Measurements from ENCODE around the gene AHDC1. TPM values are rescaled to one million over a fixed set of nuclear protein-coding genes. Genes with fewer than 3 reads are reported as not detected.
A peak's percentile ranks its signal among the peaks of the same experiment; 100 is the strongest.
"Not testable (repeated sequence)": the region's sequence is repeated elsewhere in the genome, so short reads cannot be mapped to it uniquely, and the experiment has no call there.

The AHDC1 gene
- total RNA-seq, 1 donor from 2014 or later: 10.8 TPM

DNA sequence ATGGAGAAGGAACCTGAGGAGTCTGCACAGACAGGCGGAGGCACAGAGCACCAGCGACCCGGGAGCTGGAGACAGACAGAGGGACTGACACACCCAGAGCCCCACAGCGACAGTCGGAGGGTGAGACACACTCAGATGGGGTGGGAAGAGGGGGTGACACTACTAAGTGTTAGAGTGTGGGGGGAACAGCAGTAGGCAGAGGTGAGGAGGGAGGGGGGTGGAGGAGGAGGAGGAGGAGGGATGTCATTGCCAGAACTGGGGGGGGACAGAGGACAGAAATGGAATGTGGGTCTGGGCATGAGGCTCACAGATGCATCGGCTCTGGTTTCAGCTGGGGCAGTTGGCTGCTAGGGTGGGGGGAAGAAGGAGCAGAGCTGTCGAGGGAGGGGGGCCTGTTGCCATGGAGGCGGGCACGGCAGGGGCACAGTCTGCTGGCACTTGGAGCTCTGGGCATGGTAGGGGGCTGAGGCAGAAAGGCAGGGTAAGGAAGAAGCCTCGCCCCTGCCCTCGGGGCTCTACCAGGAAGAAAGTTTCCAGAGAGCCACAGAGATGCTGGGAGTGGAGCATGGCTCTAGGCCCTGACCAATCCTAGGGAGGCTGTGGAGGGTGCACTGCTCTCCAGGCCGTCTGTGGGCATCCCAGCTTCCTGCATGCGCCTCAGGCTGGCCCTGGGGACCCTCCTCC lies 37.3 kb downstream of the AHDC1 start:
- DNase-seq (ENCODE audit: low spot score): peak; percentile 32

DNA sequence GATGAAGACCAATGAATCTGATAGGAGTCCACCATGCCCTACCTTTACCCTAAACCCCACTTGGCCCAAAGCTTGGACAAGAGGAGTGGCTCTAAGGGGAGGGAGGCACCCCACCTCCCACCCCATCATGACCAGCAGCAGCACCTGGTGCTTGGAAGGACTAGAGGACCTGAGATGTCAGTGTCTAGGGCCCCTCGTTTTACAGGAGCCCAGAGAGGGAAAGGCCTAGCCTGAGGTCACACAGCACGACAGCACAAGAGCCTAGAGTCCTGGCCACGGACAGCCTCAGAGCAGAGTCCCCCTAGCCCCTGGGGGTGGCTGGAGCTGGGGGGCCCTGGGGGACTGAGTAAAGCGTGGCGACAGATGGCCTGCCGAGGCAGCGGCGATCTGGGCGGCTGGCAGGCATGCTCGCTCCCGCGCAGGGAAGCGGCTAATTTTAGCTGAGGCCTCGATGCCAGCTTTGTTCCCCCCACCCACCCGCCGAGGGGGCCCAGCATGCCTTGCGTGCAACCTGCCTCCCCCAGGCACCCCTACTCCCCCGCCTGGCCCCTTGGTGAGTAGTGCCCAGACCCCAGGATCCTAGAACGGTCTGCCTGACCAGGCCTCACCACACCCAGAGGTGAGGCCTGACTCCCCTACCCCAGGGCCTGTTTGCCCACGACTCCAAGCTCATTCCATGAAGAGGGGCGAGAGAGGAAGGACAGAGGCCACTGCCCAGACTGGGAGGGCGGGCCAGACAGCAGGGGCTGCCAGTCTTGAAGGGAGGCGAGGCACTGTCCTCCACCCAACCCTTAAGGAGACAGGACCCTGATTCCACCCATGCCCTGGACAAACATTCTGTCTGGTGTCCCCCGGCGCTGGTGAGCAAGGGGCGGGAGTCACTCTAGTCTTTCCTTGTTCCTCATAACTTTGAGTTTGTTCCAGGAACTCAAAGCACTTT lies 39.0 kb downstream of the AHDC1 start:
- DNase-seq (ENCODE audit: low spot score): peak; percentile 14

DNA sequence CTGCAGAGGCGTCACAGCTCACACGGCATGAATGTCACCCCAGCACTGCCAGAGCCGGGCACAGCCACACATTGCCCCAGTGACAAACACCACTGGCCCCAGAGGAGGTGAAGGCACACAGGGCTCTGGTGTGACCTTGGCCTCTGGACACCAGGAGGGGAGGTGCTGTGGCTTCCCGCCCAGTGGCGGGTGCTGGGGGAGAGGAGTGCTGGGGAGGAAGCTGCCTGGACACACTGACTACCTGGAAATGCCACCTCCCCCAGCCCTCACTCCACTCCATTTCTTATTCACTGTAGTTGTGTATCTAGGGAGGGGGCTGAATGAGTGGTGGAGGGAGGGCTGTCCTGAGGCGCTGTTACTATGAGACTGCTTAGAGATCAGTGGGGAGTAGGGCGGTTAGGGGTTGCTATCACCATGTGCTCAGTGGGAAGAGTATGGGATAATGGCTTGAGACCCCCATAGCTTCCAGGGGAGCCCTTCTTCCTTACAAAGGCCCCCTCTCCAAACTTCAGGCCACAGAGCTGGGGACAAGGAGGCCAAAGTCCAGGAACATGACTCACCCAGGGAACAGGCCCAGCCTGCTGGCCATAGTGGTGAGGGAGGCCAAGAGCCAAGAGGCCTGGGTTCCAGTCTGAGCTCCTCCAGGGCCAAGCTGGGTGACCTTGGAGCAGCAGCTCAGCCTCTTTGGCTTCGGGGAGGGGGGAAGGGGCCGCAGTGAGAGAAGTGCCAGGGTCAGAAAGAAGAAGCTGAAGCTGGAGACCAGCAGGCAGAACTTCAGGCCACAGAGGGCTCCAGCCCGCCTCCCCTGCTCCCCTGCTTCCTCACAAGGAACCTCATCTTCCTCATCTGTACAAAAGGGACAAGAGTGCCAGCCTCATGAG lies 40.1 kb downstream of the AHDC1 start:
- no peak for DNase-seq (ENCODE audit: low spot score)

DNA sequence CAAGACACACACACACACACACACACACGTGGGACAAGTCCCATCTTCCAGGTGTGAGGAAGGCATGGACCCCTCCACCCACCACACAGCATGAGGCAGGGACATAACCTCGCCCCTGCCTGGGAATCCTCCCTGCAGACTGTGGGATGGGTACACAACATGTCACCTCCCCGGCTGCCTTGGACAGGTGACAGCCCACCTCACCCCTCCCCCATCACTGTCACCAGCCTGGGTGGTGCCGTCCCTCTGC lies 40.7 kb downstream of the AHDC1 start:
- DNase-seq (ENCODE audit: low spot score): no peak

DNA sequence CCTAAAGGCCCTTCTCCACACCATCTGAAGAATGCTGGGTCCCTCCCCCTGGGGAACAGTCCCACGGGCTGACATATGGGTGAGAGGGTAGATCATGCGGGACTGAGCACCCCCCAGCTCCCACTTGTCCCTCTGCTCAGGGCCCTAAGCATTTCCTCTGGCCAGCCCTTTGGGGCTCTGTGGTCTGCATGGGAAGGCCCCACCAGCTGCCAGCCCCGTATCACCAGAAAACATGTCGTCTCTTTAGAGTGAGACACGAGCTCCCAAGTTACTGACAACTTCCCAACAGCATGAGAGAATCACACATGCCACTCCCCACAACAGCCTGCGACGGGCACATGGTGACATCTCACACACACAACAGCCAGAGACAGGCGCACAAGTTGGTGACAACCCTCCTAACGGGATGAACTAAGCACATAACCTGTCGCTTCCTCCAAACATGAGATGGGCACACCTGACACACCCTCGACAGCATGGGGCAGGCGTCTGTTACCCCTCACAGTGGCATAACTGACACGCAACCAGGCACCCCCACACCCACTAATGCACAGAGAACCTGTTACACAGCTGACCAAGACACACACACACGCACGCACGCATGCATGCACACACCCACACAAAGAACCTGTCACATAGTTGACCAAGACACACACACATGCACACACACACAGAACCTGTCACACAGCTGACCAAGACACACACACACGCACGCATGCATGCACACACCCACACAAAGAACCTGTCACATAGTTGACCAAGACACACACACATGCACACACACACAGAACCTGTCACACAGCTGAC lies 41.2 kb downstream of the AHDC1 start:
- peak; percentile 9 for DNase-seq (ENCODE audit: low spot score)

DNA sequence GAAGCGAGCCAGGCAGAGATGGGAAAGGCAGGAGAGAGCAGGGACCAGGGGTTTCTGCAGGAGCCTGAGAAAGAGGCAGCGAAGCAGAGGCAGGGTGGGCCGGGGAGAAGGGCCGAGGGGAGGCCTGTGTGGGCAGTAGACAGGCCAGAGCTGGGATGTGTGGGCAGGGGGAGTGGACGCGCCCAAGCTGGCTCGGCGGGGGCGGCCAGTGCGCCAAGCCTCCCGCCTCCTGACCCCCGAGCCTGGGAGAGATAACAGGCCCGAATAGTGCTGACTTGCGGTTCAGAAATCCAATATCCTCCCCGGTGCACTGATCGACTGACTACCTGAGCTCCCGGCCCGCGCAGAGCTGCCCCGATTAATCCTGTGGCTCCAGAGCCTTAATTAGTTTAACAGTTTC lies 41.9 kb downstream of the AHDC1 start:
- DNase-seq (ENCODE audit: low spot score): no peak

DNA sequence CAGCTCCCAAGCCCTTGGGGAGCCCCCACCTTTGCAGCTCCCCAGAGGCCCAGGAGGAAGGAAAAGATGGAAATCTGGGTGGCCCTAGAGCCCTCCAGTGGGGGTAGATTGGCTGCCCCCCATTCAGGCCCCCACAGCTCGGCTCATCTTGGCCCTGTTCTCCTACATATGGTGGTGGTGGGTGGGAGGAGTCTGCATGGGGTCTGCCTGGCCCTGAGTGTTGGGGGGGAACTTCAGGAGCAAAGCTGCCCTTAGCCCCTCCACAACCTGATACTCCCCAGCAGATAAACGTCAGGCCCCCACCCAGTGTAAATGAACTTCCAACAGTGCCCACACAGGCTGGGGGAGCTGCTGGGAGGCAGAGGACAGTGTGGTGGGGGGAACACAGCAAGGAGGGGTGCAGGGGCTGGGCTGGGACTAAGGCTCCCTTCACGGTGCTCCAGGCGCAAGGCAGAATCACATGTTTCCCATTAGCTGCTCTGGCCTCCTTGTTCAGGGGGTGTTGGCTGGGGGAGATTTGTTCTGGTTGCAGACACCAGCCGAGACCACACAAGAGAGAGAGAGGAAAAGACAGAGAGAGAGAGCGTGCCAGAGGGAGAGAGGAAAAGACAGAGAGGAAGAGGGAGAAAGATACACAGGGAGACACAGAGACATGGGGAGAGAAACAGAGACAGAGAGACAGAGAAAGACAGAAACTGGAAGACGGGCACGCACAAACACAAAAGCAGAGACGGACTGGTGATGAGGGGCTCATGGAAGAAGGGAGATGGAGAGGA lies 42.6 kb downstream of the AHDC1 start:
- DNase-seq (ENCODE audit: low spot score): peak; percentile 90

DNA sequence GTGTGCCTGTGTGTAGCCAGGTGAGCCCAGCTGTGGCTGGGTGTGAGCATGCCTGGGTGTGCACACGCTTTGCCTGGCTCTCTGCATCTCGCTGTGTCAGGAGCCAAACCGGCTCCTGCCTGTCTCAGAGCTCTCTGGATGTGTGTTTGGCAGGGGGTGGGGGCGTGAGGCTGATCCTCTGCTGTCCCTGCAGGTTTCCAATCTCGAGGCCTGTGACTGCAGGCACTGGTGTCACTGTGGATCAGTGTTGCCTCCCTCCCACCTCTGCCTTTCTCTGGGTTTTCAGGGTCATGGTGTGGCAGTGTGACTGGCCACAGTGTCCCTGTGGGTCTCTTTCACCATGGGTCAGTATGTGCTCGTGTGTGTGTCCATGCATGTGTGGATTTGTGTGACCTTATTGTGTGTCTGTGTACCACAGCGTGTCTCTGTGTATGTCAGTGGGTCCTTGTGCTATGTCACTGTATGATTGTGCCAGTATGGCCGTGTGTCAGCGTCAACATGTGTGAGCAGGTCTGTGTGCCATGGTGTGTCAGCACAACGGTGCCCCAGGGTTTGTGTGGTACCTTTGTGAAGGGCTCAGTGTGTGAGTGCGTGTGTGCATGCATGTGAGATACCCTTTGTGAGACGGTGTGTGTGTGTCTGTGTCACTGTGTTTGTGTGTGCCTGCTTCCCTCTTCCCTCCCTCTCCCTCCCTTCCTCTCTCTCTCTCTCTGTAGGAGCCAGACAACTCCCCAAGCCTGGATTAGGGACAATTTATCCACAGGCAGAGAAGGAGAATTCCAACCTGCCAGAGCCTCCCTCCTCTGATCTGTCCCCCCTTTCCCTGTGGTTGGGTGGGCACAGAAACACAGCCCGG lies 43.4 kb downstream of the AHDC1 start:
- peak; percentile 80 for DNase-seq (ENCODE audit: low spot score)

DNA sequence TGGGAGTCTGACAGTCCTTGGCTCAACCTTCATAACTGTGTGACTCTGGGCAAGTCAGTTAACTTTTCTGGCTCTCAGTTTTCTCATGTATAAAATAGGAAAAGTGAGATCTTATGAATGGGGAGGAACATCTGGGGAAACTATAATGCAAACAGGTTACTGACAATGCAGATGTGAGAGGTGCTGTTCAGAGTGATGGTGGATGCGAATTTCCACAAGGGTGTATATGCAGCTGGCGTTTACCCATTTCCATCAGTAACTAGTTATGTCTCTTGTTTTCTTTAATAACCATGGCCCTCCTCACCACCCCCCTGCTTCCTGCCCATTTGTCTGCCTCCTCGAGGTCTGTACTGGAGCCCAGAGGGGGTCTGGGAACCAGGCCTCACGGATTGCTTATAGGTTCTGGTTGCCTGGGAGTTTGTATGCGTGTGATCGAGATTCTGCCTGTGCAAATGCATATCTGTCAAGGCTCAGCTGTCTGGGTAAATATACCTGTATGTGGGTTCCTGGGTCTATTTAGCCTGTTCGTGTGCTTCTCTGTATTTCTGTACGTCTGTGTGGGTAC lies 44.4 kb downstream of the AHDC1 start:
- DNase-seq (ENCODE audit: low spot score): no peak

DNA sequence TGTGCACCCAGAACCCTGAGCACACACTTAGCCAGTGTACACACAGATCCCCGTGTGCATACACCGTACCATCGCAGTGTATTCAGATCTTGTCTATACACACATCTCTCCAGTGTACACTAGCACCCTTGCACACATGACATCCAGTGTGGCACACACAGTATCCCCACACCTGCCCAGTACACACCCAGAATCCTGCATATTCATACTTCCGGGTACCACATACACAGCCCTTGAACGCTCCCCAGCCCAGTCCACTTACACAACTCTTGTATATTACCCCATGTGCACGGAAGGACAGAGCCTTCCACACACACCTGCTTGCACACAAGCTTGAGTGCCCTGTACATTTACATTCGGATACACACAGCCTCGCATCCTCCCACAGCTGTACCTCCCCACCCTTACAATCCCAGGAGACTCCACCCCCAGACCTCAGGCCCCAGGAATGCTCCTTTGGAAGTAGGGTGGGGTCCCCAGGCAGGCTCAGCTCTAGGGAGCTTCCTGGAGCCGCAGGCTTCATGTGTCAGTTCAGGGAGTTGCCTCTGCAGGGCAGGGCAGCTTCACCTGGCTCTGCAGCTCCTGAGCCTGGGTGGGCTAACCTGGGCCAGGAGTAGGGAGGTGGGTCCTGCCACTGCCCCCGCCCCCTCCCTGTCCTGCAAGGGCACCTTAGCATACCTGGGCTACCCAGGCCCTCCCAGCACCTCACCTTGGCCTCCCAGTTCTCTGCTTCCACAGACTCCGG lies 46.2 kb downstream of the AHDC1 start:
- peak; percentile 84 for DNase-seq (ENCODE audit: low spot score)

DNA sequence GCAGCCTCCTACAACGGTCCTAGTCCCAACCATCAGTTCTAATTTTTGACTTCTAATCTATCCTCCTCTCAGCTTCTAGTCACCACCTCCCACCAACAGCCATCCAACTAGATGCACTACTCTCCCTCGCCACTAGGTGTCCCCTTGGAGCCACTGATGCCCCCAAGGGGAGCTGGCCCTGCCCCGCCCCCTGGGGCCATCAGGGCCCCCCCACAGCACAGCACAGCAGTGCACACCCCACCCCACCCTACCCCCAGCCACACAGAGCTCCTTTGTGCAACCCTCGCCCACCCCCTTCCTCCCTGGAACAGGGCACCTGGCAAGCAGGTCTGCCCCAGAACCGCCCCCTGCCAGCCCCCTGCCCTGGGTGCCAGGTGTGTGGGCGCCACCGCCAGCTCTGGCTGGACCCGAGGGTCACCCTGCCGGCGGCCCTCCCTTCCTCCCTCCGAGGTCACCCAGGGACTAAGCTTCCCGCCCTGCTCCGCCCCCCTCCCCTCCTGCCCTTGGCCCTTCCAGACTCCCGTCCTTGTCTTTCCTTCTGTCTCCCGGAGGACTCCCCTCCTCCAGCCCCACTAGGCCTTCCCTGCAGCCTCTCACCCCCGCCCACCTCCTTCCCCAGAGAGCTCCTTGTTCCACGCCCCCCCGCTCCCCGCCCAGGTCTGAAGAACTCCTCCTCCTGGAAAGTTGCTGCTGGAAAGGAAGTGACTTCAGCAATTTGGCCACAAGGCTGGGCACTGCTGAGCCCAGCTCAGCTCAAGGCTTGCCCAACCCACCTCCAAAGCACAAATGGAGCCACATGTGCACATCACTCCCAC lies 47.0 kb downstream of the AHDC1 start:
- peak; percentile 98 for DNase-seq (ENCODE audit: low spot score)

DNA sequence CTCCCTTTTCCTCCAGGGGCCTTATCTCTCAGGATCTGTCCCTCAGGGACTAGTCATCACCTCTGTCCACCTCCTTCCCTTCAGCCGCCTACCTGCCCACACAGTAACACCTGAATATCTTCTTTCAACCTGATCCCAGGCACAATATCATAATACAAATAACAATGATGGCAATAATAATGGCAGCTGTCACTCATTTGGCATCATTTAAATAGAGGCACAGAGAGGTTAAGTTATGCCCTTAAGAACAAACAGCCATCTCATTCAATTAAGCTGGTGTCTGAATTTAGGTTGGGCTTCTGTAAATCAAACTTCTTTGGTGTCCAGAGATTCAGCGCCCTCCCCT lies 47.5 kb downstream of the AHDC1 start:
- DNase-seq (ENCODE audit: low spot score): no peak

DNA sequence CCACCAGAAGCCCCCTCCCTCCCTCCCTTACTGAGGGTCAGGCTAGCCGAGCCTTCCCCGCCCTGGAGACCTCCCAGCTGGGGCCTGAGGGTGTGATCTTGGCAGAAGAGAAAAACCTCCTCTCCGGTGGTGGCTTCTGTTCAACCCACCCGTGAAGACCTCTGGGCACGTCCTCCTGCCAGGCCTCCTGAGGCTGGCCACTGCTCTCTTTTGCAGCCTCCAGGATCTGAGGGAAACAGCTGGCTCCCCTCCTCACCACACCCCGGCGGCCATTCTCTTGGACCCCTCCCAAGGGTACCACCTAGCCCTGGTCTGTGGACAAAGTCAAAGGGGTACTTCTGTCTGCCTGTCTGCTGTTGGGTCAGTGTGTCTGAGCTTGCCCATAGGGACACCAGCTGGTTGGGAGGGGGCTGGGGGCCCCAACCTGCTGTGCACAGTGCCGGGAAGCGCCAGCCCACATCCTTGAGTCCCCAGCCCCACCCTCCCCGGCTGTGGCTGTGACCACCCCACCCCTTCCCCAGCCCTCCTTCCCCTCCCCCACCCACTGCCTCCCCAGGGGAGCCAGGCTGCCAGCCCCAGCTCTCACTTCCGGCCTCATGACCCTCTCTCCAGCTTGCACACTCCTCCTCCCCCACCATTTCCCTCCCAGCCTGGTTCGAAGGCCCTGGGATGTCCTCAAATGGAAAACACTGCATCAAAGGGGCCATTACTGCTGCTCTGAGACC lies 48.1 kb downstream of the AHDC1 start:
- DNase-seq (ENCODE audit: low spot score): peak; percentile 75

DNA sequence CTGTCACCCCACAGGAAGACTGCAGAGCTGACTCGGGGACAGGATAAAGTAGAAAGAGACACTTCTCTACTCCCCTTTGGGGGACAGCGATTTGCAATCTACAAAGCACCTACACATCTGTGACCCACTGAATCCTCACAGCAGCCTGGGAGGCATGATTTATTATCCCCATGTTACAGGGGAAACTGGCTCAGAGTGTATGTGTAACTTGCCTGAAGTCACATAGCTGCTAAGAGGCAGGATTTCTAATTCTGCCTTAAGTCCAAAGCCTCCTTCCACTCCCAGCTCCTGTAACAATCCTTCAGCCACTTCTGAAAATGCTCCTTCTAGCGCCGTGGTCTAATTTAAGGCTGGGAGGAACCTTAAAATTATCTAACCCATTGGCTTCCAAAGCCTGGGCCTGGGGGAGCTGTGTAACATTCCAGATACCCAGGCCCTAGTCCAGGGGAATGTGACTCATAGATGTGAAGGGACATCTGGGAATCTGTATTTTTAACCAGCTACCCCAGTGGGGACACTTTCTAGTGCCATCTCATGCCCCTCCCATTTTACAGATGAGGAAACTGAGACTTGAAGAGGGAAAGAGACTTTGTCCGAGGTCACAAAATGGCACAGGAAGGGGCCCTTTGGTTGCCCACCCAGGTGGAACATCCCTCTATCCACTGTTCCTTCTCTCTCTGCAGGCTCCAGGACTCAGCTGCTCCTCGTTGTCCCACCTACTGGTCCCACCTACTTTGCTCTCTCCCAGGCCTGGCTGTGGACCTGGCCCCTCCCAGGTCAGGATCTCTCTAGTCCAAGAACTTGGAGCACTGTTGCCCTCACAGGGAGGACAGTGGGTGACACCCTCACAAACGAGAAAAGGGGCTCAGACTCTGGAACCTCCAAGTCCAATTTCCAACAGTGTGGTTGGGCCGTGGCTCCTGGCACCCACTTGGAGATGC lies 48.9 kb downstream of the AHDC1 start:
- DNase-seq (ENCODE audit: low spot score): peak; percentile 51

DNA sequence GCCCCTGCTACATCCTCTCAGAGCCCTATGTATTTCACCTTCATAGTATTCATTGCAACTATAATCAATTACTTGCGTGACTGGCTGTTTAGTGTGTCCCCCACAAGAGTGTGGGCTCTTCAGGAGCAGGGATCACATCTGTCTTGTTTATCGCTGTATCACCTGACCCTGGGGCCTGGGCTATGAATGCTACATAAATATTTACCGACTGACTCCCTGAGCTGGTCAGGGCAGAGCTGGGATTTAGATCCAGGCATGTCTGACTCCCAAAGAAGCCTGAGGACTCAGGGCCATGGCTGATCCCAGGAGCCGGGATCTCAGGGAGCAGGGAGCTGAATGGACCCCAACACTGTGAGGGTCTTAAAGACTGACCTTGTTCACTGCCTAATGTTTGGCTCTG lies 49.7 kb downstream of the AHDC1 start:
- DNase-seq (ENCODE audit: low spot score): no peak

DNA sequence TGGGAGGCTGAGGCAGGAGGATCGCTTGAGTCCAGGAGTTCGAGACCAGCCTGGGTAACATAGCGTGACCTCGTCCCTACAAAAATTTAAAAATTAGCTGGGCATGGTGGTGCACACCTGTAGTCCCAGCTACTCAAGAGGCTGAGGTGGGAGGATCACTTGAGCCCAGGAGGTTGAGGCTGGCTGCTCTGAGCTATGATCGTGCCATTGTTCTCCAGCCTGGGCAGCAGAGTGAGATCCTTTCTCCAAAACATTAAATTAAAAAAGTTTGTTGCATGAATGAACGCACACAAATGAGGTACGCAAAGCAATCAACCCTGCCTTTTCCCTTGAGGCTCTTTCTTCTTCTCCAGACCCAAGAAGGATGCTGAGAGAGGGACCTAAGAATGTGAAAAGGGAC lies 50.1 kb downstream of the AHDC1 start:
- not testable (repeated sequence) for DNase-seq (ENCODE audit: low spot score)
